Measurements from ENCODE around the gene ENKUR.

Gene ENKUR, protein sequence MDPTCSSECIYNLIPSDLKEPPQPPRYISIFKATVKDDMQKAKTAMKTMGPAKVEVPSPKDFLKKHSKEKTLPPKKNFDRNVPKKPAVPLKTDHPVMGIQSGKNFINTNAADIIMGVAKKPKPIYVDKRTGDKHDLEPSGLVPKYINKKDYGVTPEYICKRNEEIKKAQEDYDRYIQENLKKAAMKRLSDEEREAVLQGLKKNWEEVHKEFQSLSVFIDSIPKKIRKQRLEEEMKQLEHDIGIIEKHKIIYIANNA

DNA sequence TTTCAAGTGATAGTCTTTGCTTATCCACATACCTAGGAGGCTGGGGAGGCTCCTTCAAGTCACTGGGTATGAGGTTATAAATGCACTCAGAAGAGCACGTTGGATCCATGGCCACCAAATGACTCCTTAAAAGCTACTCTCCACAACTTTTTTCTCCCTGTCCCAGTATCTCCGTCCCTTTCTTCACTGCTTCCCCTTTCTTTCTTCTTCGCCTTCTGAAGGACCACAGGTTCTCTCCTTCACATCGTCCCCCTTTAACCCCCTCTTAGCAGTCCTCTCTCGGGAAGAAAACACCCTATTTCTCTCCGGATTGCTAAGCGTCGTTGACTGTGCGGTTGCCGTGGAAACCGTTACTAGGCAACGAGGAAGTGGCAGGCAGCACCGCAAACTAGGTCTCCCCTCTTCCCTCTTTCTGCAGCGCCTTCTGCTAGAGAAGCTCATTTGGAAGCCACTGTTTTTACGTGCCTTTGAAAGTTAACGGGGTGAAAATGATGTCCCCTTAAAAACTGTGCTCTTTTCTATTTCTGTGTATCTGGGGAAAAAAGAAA lies at the start of gene ENKUR:
Gene ENKUR (minus strand): TSS at position 331 of the 548 bp plus-strand sequence. CDS start 222 bp downstream, at position 109.
- DNase-seq, result peak; percentile 94

DNA sequence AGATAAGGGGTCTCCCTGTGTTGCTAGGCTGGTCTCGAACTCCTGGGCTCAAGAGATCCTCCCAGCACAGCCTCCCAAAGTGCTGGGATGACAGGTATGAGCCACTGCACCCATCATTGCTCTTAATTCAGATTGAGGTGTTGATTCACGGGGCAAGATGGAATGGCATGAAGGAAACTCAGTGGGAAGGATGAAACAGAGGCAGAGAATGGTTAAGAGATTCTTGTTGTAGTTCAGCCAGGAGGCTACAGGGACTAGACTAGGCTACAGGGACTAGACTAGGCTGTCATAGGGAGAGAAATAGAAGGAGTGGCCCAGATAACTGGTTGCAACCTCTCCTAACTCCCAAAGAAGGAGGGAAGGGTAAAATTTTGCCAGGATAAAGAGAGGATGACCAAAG lies 48.4 kb upstream of the ENKUR start:
- DNase-seq, result no peak

DNA sequence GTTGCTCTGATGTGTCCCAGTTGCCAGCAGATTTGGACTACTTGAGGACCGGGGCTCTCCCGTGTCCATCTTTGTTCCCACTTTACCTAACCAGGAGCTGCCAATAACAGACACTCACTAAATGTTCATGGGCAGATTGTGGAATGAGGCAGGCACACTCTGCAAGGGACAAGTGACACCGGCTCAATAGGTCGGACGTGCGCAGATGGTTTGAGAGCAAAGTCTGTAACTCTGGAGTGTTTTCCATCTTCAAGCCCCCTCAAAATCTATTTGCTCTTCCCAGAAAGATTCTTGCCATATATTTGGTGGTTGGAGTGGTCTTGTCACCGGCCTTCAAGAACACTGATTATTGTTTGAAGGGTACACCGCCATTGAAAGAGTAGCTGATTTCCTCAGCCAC lies 47.7 kb upstream of the ENKUR start:
- DNase-seq, result no peak

DNA sequence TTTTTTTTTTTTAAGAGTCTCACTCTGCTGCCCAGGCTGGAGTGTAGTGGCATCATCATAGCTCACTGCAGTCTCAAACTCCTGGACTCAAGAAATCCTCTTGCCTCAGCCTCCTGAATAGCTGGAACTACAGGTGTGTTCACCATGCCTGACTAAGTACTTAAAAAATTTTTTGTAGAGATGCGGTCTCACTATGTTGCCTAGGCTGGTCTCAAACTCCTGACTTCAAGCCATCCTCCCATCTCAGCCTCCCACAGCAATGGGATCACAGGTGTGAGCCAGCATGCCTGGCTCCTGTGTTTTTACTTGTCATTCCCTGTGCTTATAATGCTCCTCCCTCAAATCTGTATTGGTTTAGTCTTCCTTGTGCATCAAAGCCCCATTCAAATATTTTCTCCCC lies 47.2 kb upstream of the ENKUR start:
- DNase-seq, result no peak

DNA sequence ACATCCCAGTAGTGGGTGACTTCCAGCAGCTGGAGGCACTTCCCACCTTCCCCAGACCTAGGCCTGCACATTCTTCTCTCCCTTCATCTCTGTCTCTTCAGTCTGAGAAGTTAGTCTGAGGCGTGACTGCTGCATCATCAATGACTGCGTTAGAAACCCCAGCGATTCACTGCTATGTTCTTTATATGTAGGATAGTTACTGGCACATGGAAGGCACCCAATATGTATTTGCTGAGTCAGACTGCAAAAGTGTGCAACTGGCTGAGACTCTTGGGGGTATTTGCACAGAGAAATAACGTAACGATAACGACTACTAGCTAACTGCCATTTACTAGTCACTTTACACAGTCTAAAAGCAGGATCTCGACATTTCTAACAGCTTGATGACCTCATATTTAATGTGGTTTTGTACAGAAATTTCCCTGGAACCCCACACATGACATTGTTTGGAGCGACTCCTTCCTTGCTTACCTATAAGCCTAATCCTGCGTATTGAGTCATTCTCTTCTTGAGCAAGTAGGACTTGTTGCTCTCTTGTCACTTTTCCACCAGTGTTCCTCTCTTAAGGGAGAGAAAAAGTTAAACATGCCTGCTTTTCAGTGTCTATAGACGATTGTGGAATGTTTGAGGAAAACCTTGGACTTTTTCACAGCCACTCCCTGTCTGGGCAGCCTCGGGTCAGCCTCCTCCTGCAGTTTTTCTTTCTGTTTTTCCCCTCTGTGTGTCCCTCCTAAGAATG lies 45.9 kb upstream of the ENKUR start:
- no peak for DNase-seq

- no peak for DNase-seq
Measured at GRCh38 chr10:25061125-25061524, 45.2 kb upstream of the ENKUR start.

DNA sequence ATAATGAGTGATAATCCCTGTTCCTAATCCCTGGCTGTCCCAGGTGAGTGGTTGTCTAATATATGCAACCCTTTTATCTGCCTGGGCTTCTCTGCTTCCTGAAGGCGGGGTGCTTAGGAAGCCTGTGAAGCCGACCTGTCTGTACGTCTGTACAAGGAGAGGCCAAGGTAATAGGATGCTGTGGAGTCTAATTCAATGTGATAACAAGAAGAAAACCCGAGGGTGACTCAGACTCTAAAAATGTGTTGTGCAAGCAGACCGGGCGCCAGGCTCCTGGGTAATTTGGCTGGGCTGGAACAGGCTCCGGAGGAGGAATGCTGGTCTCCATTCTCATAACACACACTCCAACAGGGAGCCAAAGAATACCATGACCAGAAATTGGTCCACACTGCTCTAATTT lies 44.0 kb upstream of the ENKUR start:
- no peak for DNase-seq

DNA sequence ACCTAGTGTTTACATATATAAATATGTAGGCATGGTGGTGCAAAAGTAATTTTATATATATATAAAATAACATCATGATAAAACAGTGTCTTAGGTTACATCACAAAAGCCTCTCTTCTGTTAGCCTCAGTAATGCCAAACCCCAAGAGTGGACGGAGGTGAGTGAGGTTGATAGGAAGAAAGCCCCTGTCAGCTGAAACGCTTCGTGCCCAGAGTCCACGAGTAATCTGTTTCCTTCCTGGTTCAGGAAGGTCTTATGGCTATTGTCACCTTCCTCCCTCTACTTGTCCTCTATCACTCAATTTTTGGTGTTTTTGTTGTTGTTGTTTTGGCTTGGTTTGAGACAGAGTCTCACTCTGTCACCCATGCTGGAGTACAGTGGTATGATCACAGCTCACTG lies 41.9 kb upstream of the ENKUR start:
- DNase-seq, result no peak

GRCh38 chr10:25056726-25057125 lies 40.8 kb upstream of the ENKUR start:
- DNase-seq, result no peak

GRCh38 chr10:25052012-25052411 lies 36.1 kb upstream of the ENKUR start:
- DNase-seq, result no peak

GRCh38 chr10:25050402-25050801 lies 34.4 kb upstream of the ENKUR start:
- DNase-seq, result no peak

DNA sequence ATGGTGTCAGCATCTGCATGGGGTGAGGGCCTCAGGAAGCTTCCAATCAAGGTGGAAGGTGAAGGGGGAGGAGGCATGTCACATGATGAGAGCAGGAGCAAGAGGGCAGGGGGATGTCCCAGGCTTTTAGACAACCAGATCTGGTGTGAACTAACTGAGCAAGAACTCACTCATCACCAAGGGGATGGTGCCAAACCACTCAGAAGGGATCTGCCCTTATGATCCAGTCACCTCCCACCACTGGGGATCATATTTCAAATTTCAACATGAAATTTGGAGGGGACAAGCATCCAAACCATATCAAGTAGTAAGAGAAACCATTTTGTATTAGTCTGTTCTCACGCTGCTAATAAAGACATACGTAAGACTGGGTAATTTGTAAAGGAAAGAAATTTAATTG lies 34.0 kb upstream of the ENKUR start:
- no peak for DNase-seq

DNA sequence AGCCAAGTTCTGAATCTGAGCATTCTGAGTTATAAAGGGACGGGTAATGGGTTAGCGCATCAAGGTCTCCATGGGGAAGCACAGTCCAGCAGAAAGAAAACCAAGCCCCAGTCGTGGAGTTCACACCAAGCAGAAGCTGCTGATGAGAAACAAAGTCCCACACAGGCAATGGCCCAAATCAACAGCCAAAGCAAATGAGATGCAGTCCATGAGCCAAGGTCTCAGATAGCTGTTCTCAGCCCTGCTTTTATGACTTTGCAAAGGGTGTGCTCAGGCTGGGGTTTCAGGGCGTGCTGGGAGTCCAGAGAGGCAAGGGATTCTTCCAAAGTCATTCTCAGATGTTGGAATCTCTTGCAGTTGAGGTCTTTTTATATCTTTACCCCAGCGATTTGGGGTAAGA lies 32.5 kb upstream of the ENKUR start:
- no peak for DNase-seq

DNA sequence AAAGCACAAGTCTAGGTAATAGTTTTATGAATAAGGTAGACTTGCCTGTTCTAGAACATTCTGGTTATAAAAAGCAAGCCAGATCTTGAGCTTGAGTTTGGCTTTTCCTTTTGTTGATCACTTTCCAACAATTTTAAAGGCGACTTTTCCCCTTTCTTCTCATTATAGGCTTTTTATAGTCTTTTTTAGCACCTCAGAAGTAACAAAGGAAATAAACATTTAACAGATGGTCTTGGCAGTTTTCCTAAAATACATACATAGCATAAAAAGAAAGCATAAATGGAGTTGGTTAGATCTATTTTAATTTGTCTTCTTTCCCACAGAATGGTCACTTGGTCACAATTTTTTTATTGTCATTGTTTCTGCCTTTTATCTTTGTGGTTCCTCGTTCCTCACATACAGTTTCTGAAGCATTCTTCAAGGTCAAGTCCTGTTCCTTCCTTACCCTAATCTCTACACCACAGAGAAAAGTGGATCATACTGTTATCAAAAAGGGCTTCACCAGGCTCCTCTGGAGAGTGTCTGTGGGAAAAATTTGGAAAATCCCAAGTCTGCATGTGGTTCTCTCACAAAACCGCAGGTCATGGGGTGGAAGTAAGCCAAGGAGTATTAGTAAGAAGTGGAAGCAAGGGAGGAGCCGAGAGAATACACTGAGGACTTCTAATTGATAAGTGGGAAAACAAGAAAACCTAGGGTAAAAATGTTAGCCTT lies 31.8 kb upstream of the ENKUR start:
- DNase-seq, result no peak

GRCh38 chr10:25047088-25047487 lies 31.1 kb upstream of the ENKUR start:
- DNase-seq, result no peak

DNA sequence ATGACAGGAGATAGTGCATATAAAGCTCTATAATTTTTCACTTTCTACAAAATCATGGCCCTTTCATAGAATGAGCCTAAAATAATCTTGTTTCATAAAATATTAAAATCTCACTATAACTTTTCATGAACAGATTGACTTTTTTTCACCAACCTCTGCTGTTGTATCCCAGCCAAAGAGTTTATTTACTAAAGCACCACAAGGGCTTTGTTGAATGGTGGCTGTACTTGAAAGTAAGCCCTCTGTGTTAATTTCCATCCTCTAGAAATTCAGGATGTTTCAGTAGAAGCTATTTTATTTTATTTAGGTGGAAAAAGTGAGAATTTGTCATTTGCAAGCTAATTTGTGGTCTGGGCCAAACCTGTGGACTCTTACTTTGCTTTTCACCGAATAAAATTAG lies 30.7 kb upstream of the ENKUR start:
- DNase-seq, result no peak

GRCh38 chr10:25039531-25039930 lies 23.6 kb upstream of the ENKUR start:
- DNase-seq, result no peak

DNA sequence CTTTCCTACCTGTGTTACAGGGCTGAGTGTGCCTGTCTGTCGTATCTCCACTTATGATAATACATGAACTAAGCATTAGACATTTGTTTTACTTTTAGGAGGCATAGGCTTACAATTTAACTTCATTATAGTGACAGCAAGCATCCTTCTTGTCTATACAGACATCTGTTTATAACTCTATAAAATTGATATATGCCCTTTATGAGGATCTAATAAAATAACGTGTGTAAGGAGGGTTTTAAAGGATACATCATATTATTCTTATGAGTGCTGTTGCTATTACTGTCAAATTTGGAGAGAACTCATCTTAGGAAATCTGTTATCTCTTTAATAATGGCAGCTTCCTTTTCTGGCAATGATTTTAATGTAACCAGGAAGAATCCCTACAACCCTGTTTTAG lies 22.4 kb upstream of the ENKUR start:
- no peak for DNase-seq

- no peak for DNase-seq
Measured at GRCh38 chr10:25036381-25036780, 20.4 kb upstream of the ENKUR start.

DNA sequence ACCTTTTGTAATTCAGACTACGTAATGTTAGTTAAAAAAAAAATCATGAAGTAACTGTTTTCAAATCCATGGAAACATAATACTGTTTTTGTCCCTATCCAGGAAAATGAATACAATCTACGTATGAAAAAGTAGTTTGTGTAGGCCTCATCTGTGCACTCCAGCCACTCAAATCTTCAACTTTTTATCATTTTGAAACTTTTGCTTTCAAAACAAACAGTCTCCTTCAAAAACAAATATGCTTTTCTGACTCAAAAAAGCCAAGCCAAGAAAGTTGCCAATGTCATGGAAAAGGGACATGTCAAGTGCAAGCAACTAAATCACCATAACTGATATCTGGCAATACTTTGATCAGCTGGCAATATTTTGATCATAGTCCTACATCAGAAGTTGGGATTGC lies 13.6 kb upstream of the ENKUR start:
- no peak for DNase-seq

DNA sequence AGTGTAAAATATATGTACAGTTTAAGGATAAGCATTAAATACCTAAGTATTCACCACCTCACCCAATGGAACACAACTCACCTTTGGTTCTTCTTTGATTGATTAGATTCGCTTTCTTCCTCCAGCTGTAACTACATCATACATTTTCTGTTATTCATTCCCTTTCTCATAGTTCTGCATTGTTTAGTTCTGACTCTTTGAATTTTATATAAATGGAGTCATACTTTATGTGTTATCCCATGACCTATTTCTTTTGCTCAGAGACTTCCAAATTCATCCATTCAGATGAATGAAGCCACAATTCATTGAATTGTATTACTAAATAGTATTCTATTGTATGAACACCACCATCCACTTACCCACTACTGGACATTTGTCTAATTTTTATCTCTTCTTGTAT lies 12.8 kb upstream of the ENKUR start:
- no peak for DNase-seq

GRCh38 chr10:25026463-25026862 lies 10.5 kb upstream of the ENKUR start:
- no peak for DNase-seq

DNA sequence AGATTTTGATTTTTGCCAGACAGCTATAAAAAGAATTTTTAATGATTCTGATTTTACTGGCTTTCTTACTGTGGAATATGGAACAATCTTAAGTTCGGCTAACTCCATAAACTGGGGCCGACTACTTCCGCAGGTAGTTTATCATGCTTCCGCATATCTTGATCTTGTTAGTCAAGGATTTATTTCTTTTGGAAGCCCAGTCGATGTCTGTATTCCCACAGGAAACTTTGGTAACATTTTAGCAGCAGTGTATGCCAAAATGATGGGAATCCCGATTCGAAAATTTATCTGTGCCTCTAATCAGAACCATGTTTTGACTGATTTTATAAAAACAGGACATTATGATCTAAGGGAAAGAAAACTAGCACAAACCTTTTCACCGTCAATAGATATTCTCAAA lies 8.6 kb upstream of the ENKUR start:
- DNase-seq, result no peak

DNA sequence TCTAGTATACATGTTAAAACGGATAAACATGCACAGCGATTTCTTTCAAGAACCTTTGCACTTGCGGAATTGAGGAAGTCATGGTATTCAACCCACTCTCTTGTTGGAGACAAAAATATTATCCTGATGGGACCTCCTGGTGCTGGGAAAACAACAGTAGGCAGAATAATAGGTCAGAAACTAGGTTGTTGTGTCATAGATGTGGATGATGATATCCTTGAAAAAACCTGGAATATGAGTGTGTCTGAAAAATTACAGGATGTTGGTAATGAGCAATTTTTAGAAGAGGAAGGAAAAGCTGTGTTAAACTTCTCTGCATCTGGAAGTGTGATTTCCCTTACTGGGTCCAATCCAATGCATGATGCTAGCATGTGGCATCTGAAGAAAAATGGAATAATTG lies 7.3 kb upstream of the ENKUR start:
- DNase-seq, result no peak

Data from RPMI8226 (cell line).